ENCODE data around the gene PRB4. TPM values are rescaled to one million over a fixed set of nuclear protein-coding genes. Genes with fewer than 3 reads are reported as not detected.

PRB4 gene
- total RNA-seq = not detected in 2 replicates

GRCh38 chr12:11310336-11310735 lies at the start of gene PRB4:
Gene PRB4 (minus strand): TSS chr12:11310436. CDS start chr12:11310398, 38 bp downstream.

GRCh38 chr12:11269607-11270006 lies 40.6 kb downstream of the PRB4 start, which contains the start of gene PRB3:
Gene PRB3 (minus strand): TSS chr12:11269707. CDS start chr12:11269669, 38 bp downstream.

Other genes starting within 250 kb of the PRB4 start
- 1.5 and 2.8 TPM in 2 replicates for gene TAS2R46, start 248.1 kb downstream of the PRB4 start, total RNA-seq
- gene TAS2R43, start 218.1 kb downstream of the PRB4 start, total RNA-seq = 0.19 and 1.4 TPM in 2 replicates
- gene TAS2R30, start 175.8 kb downstream of the PRB4 start, total RNA-seq = 2.7 and 4.2 TPM in 2 replicates
- gene SMIM10L1, start 139.2 kb downstream of the PRB4 start, total RNA-seq = 5.9 and 7.3 TPM in 2 replicates
- not detected in 2 replicates for gene TAS2R42, start 123.5 kb downstream of the PRB4 start, total RNA-seq
- gene PRB3, start 40.7 kb downstream of the PRB4 start, total RNA-seq = not detected in 2 replicates
- gene PRB2, start 85.1 kb upstream of the PRB4 start, total RNA-seq = not detected in 2 replicates